Measurements from ENCODE around the gene RCAN2.

RCAN2 gene

DNA sequence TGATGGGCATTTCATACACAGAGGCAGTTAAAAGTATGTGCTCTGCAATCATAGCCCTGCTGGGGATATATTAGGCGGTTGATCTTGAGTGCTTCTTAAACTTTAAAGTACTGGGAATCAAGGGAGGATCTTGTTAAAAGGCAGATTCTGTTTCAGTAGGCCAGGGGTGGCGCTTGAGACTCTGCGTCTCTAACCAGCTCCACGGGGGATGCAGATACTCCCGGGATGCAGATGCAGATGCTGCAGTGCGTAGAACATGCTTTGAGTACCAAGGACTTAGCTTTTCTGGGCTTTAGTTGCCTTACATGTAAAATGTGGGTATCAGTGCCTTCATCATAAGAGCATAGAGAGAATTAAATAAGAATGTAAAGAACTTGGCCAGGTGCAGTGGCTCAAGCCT is 276.0 kb downstream of the RCAN2 start:
- DNase-seq (ENCODE audit: low read depth): no peak

DNA sequence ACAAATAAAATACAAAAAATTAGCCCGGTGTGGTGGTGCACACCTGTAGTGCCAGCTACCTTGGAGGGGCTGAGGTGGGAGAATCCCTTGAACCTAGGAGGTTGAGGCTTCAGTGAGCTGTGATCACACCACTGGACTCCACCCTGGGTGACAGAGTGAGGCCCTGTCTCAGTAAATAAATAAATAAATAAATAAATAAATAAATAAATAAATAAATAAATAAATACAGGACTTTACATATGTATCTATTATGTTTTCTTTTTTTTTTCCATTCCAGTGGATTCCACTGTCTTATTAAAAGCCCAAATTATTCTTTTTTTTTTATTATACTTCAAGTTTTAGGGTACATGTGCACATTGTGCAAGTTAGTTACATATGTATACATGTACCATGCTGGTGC is 279.3 kb downstream of the RCAN2 start:
- no peak for DNase-seq (ENCODE audit: low read depth)

DNA sequence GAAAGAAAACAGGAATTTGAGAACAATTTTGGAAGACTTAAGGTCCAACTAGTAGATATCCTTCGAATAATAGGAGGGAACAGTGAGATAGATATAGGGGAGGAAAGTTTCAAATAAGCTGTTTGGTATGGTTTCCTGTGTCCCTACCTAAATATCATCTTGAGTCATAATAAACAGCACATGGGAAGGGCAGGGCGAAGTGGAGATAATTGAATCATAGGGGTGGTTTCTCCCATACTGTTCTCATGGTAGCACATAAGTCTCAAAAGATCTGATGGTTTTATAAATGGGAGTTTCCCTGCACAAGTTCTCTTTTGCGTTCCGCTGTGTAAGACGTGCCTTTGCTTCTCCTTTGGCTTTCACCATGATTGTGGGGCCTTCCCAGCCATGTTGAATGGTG is 281.0 kb downstream of the RCAN2 start:
- DNase-seq (ENCODE audit: low read depth): no peak

DNA sequence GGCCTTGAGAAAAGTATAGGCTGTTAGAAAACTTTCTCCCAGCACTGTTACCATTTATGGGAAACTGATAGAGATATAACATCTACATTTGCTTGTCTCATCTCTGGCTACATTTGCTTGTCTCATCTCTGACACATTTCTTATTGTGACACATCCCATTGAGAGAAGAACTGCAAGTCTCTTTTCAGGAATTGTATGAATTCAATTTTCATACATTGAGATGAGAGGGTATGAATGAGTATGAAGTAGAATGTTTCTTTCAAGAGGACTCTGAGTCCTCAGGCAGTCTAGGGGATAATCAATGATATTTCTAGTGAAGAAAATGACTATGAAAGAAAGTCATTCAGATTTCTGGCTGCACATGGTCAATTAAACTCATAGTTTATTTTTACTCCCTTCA is 282.9 kb downstream of the RCAN2 start:
- no peak for DNase-seq (ENCODE audit: low read depth)

DNA sequence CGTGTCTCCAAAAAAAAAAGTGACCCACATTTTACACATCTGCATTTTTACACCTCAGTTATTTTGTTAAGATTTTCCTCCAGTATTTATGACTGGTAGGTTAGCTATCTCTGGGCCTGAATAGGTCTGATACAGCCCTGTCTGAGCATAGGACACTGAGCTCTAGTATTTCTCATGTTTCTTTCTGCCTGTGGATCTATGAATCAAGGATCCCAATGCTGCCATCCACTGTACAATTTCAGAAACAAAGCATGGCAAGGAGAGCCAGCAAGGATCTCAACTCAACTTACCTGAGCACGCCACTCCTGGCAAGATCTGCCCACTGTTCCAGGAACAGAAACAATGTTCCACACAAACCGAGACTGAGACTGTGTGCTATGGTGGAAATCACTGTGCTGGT is 284.1 kb downstream of the RCAN2 start:
- DNase-seq (ENCODE audit: low read depth): no peak

DNA sequence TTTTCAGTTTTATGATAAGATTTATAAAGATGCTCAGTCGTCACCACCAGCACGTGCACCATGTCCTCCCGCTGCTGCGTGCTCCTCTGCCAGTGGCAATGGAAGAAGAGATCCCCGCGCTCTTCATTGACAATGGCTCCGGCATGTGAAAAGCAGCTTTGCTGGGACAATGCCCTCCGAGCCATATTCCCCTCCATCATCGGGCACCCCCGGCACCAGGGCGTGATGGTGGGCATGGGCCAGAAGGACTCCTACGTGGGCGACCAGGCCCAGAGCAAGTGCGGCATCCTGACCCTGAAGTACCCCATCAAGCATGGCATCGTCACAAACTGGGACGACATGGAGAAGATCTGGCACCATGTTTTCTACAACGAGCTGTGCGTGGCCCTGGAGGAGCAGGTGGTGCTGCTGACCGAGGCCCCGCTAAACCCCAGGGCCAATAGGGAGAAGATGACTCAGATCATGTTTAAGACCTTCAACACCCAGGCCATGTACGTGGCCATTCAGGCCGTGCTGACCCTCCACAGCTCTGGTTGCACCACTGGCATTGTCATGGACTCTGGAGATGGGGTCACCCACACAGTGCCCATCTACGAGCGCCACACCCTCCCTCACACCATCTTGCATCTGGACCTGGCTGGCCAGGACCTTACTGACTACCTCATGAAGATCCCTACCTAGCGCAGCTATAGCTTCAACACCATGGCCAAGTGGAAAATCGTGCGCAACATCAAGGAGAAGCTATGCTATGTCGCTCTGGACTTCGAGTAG is 286.2 kb downstream of the RCAN2 start:
- DNase-seq (ENCODE audit: low read depth): no peak

DNA sequence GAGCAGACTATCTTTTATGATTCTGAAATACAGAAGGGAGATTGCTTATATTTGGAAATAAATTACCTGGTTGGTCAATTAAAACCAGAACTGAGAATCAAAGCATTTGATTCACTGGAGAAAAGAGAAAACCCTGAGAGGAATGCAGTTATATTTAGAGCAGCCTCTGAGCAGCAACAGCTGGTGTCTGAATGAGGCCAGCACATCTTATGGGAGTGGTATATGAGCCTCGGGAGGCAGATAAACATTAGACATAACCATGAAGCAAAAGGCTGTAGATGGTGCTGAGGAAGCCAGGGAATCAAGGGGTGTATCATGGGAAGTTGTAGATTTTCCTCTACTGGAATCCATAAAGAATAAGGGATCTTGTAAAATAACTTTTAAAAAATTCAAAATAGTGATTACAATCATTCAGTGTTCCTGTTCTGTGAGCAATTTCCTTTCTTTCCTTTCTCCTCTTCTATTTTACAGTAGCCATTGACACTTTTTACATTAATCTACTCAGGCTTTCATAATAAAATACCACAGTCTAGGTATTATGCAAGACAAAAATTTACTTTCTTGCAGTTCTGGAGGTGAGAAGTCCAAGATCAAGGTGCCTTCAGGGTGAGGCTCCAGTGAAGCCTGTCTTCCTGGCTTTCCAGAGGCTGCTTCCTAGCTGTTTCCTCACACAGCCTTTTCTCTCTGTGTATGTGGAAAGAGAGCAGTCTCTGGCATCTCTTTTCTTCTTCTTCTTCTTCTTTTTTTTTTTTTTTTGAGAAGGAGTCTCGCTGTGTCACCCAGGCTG is 287.7 kb downstream of the RCAN2 start:
- DNase-seq (ENCODE audit: low read depth): no peak

DNA sequence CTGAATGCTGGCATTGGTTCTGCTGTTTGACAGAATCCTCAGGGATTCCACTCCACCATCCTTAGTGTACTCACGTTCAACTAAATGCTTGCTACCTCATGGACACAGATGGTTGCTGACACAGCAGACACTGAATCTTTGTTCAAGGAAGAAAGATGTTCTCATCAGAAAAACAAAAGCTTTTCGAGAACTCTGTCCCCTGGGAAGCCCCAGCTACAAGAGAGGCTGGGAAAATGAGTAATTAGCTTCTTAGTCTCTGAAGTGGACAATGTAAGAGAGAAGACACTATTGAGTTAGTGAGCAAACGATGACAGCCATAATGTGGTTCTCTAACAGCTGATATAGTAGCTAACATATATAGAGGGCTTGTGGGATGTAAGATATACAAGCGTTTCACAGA is 289.5 kb downstream of the RCAN2 start:
- DNase-seq (ENCODE audit: low read depth): no peak

DNA sequence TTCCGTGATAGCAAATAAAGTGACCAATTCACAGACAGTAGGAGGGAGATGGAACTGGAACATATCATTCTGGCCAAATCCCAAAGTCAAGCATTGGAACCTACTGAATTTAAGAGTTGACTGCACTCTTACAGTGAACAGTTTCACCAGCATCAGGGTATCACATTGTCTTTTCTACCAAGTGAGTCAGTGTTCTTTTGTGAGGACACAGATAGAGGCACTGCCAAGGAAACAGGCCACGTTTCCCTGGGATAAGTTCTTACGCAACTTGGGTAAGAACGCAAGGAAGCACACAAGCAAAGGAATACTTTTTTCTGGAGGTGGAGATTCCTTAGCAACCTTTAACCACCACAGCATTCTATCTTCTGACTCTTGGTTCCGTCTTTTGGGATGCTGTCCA is 291.9 kb downstream of the RCAN2 start:
- no peak for DNase-seq (ENCODE audit: low read depth)

DNA sequence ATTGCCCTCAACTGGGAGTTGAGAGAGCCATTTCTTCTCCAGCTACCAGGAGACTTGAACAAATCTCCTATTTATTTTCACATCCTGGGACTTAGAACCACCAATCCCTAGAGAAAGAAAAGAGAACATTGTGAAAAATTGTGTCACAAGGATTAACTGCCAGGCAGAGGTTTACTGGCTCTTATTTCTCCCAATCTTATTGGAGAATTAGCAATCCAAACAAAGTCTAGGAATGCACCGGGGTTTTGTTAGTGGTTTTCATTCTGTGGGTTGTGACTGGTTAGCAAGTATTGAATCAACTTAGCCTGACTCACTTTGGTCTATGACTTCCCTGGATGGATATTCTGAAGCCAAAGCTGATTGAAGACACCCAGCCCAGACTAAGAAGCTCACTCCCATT is 299.3 kb downstream of the RCAN2 start:
- DNase-seq (ENCODE audit: low read depth): no peak

DNA sequence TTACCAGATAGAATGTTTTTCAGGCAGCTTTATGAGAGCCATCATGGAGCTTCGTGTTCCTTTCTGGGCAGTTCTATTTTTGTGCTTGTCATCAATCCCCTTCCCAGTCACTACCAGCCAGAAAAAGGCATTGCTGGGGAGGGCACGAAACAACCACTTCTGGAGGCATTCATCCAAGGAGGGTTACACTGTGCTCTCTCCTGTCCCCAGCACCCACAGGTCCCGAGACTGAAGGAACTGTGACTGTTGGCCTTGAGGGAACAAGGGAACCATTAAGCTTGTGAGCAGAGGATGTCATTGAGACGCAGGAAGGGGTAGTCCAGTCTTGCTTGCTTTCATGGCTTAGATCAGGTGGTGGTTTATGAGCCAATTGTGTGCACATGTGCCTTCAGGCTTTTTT is 300.4 kb downstream of the RCAN2 start:
- no peak for DNase-seq (ENCODE audit: low read depth)

DNA sequence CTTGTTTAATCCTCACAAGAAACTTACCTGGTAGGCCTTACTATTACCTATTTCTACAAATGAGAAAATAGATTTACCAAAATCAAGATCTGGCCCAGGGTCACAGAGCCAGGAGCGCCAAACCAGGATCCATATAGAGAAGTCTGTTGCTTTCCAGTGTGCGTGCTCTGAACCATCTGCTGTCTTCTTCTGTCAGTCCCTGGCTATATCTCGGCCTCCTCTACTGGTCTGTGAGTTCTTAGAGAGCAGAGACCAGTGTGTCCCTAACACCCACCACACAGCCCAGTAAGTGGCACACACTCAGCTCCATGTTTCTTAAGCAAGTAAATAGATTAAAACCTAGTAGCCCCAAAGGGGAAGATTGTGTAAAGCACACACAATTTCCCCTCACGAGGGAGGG is 301.5 kb downstream of the RCAN2 start:
- no peak for DNase-seq (ENCODE audit: low read depth)

DNA sequence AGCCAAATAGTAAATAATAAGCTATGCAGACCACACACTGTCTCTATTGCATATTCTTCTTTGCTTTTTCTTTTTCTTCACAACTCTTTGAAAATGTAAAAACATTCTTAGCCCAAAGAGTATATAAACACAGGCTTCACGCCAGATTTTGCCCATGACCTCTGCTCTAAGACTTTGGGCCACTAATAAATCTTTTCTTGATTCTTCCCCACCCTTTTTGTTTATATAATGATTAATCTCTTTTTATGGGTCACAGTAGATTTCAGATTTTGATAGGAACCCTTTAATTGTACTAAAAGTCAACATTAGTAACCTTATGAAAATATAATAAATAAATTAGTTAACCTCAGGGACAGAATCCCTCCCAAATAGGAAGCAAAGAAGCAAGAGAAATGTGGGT is 304.7 kb downstream of the RCAN2 start:
- no peak for DNase-seq (ENCODE audit: low read depth)

DNA sequence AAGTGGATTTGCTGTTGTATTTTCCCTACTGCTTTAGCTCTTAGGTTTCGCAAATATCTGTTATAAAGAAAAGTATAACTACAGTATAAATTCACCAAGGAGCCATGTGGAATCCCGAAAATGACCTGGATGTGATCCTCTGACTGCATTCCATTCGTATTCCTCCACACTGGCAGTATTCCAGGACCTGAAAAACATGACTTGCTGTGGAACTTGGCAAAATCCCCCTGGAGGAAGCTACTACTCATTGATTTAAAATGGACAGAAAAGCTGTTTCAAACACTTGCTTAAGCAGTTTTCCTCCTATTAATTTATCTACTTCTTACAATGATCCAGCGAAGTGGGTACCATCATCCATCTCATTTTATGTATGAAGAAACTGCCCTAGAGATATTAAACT is 307.1 kb downstream of the RCAN2 start:
- DNase-seq (ENCODE audit: low read depth): no peak

DNA sequence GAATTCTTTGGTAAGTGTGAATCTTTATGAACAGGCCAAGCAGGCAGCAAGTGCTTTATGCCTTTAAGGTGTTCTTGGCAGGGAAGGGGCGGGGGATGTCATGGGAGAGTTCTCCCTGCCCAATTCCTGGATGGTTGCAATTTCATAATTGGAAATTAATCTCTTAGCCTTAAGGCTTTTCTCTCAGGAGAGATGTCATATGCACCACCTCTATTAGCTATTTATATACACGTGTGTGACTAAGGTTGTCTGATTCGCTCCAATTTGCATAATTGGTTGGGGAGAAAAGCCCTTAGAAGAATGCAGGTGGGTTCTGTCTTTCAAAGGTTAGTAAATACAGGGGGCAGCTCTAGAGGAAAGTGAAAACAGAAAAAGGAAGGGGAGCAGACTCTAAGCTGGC is 315.3 kb downstream of the RCAN2 start:
- no peak for DNase-seq (ENCODE audit: low read depth)

DNA sequence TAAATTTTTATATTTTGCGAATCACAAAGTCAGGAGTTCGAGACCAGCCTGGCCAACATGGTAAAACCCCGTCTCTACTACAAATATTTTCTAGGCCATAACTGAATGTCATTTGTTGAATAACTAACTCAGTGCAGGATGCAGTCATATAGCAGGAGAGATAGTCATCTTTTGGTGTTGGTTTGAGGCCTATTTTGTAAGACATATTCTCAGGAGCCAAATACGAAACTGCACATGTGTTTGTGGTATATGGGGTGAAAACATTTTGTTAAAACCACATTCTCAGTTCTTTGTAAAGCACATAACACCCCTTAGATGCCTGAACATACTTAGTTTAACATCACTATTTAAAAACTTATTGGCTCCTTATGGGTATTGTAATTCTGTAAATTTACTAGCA is 315.8 kb downstream of the RCAN2 start:
- no peak for DNase-seq (ENCODE audit: low read depth)

DNA sequence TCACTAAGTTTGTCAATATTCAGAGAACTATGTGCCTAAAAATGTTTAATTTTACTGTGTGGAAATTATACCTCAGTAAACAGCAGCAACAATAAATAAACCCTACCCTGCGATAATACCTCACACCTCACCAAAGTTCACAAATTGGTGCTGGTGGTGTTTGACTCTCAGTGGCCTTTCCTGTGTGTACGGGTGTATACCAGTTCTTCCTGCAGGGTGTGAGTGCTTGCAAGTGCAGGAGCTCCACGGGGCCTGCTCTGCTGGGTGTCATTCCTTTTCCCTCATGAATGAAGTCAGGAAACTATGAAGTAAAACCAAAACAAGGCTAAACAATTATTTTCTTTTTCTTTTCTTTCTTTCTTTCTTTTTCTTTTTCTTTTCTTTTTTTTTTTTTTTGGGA is 316.3 kb downstream of the RCAN2 start:
- DNase-seq (ENCODE audit: low read depth): no peak

DNA sequence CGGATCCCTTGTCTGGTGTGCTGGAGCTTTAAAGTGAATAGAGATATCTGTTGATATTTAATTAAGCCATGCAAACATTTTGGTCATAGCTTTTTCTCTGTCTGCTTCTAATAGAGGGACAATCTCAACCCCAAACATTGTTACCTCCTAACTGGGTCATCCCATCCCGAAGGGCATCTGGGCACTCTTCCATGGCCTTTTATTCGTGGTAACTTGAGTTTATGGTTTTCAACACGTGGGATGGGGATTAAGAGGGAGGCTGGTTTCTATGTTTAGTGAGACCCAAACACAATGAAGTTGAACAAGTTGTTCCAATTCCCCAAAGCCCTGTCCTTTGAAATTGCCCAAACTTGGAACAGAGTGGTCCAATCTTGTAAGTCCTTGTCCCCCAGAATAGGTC is 319.1 kb downstream of the RCAN2 start:
- DNase-seq (ENCODE audit: low read depth): no peak

All from activated gamma-delta T cell treated with anti-CD3 and anti-CD28 coated beads, Interleukin-2, amount 50 U/mL, for 16 hours (primary cell).